GM19468 (cell line): ENCODE measurements around the gene C12orf57.

Experiments
- ATAC-seq: cut with Tn5 transposase; IDR thresholded peaks from one replicate; pipeline ENCODE4 v1.9.1; 2021; ENCODE audit warnings: mild to moderate bottlenecking, moderate library complexity, moderate number of reproducible peaks; ENCODE audit not compliant: unreplicated experiment; ENCODE audit errors: extremely low read depth

C12orf57 gene

DNA sequence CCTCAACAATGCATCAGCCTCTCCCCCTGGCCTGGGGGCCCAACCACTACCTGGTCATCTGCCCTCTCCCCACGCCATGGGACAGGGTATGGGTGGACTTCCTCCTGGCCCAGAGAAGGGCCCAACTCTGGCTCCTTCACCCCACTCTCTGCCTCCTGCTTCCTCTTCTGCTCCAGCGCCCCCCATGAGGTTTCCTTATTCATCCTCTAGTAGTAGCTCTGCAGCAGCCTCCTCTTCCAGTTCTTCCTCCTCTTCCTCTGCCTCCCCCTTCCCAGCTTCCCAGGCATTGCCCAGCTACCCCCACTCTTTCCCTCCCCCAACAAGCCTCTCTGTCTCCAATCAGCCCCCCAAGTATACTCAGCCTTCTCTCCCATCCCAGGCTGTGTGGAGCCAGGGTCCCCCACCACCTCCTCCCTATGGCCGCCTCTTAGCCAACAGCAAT lies 7.6 kb upstream of the C12orf57 start:
- no peak for ATAC-seq

DNA sequence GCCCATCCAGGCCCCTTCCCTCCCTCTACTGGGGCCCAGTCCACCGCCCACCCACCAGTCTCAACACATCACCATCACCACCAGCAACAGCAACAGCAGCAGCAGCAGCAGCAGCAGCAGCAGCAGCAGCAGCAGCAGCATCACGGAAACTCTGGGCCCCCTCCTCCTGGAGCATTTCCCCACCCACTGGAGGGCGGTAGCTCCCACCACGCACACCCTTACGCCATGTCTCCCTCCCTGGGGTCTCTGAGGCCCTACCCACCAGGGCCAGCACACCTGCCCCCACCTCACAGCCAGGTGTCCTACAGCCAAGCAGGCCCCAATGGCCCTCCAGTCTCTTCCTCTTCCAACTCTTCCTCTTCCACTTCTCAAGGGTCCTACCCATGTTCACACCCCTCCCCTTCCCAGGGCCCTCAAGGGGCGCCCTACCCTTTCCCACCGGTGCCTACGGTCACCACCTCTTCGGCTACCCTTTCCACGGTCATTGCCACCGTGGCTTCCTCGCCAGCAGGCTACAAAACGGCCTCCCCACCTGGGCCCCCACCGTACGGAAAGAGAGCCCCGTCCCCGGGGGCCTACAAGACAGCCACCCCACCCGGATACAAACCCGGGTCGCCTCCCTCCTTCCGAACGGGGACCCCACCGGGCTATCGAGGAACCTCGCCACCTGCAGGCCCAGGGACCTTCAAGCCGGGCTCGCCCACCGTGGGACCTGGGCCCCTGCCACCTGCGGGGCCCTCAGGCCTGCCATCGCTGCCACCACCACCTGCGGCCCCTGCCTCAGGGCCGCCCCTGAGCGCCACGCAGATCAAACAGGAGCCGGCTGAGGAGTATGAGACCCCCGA lies 7.0 kb upstream of the C12orf57 start:
- no peak for ATAC-seq

- peak; percentile 88 for ATAC-seq
Measured at GRCh38 chr12:6937481-6938352, 6.1 kb upstream of the C12orf57 start.

- ATAC-seq, result no peak
Measured at GRCh38 chr12:6938353-6939190, 5.2 kb upstream of the C12orf57 start.

GRCh38 chr12:6939191-6939540 lies 4.7 kb upstream of the C12orf57 start:
- no peak for ATAC-seq

- no peak for ATAC-seq
Measured at GRCh38 chr12:6941267-6941666, 2.6 kb upstream of the C12orf57 start.

GRCh38 chr12:6941782-6942181 lies 2.0 kb upstream of the C12orf57 start:
- no peak for ATAC-seq

DNA sequence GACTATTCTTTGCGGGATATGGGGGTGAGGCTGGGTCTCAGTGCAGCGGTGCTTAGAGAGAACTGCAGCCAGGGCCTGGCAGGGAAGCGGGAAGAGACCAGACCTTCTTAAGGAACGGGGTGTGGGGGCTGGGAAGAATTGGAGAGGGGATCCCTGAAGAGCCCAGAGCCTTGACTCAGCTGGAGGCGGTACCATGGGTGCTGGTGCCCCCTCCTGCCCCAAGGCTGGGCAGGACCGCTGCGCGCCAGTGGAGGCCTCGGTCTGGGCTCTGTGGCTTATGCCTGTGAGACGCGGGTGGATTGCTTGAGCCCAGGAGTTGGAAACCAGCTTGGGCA lies 1.5 kb upstream of the C12orf57 start:
- no peak for ATAC-seq

GRCh38 chr12:6943389-6943721 lies 467 bp upstream of the C12orf57 start:
- no peak for ATAC-seq

- ATAC-seq, result peak; percentile 40
Measured at GRCh38 chr12:6944381-6945186, 762 bp downstream of the C12orf57 start.

DNA sequence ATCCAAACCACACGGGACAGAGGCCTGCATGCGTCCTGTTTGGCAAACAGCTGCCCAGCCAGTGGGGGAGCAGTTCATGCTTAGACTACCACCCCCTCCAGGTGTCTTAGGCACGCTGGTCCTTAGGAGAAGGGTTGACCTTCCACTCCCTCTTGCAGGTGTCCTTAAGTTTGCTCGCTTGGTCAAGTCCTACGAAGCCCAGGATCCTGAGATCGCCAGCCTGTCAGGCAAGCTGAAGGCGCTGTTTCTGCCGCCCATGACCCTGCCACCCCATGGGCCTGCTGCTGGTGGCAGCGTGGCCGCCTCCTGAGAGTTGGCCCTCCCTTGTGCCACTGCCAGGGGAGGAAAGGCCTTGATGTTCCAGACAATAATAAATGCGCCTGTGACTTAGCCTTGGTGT lies 1.8 kb downstream of the C12orf57 start:
- no peak for ATAC-seq

GRCh38 chr12:6946033-6946919 lies 2.5 kb downstream of the C12orf57 start:
- no peak for ATAC-seq

- ATAC-seq, result no peak
Measured at GRCh38 chr12:6946920-6947374, 3.1 kb downstream of the C12orf57 start.

DNA sequence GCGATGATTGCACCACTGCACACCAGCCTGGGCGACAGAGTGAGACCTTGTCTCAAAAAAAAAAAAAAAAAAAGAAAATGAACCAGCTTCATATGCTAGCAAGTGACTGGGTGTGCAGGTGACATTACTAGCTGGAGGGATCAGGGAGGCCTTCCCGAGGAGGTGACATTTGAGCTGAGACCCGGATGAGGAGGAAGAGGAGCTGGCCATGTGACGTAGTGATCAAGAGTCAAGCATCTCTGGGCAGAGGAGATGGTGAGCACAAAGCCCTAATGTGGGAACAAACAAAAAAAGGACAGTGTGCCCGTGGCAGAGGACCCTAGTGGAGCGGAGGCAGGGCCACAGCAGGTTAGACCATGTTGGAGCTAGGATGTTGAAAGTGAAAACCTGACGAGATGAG lies 3.8 kb downstream of the C12orf57 start:
- ATAC-seq, result no peak

- no peak for ATAC-seq
Measured at GRCh38 chr12:6948873-6949594, 5.2 kb downstream of the C12orf57 start.

- ATAC-seq, result no peak
Measured at GRCh38 chr12:6950401-6950801, 6.6 kb downstream of the C12orf57 start.

DNA sequence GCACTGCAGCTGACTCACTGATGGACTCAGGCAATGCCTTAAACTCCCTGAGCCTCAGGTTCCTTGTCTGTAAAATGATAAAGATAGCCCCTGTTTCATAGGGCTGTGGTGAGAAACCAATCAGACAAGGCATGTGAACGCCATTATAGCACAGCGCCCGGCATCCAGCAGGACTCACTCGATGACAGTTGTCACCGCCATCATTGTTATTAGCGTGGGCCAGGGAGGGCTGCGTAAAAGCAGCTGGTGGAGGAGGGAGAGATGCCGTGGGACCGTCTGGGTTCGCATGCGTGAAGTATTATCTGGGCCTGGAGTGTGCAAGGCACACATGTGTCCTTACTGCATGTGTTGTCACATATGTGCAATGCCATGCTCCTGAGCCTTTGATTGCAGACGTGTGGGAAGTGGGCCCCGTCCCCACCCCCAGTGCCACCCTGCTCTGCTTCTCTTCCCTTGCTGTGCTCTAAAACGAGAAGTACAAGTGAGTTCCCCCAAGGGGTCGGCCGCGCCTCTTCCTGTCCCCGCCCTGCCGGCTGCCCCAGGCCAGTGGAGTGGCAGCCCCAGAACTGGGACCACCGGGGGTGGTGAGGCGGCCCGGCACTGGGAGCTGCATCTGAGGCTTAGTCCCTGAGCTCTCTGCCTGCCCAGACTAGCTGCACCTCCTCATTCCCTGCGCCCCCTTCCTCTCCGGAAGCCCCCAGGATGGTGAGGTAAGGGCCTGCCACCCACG lies 7.2 kb downstream of the C12orf57 start, which contains the start of gene PTPN6:
TSS of gene PTPN6 (plus strand) at position 546 of the 730 bp plus-strand sequence. CDS start at position 703, 157 bp downstream.
- no peak for ATAC-seq
